Hepatocyte (in vitro differentiated cells): ENCODE results near the gene EXOC6B.

Experiments
- CTCF ChIP-seq: fragments of 200-600 bp; sonication (generic); IDR thresholded peaks from 2 replicates; pipeline ENCODE4 v1.5.1; 2016; ENCODE audit warnings: antibody characterized with exemption, mild to moderate bottlenecking; ENCODE audit not compliant: poor library complexity
- EZH2 ChIP-seq: fragments of 200-600 bp; sonication (generic); IDR thresholded peaks from 2 replicates; pipeline ENCODE4 v1.6.1; 2016; ENCODE audit warnings: antibody characterized with exemption, mild to moderate bottlenecking, borderline replicate concordance
- EZH2phosphoT487 ChIP-seq: fragments of 200-600 bp; sonication (generic); IDR thresholded peaks from one replicate; pipeline ENCODE4 v1.6.1; 2018; ENCODE audit warnings: antibody characterized with exemption, mild to moderate bottlenecking, low read depth, moderate library complexity; ENCODE audit not compliant: unreplicated experiment, severe bottlenecking

DNA sequence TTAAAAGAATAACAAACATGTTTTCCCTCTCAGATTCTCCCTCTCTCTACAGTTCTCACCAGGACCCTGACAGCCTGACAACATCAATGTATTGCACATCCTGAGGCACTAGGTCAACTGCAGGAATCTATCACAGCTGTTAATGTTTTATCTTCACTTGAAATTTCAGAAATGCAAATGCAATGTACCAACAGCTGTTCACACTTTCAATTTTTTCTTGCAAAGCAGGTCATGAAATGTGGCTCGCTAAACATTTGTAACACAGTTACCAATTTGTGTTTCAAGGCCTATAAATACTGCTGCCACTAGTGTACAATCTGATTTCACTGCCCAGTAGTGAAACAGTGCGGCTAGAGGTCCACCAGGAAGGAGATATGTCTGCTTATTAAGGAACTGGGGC is 147.8 kb downstream of the EXOC6B start:
- no peak for TF ChIP-seq CTCF
- TF ChIP-seq EZH2 = no peak
- TF ChIP-seq EZH2phosphoT487 = no peak
